Breast epithelium (tissue), 4 donors: ENCODE measurements around the gene PLEKHG4B. TPM values are rescaled to one million over a fixed set of nuclear protein-coding genes. Genes with fewer than 3 reads are reported as not detected.
"Not testable (repeated sequence)": the region's sequence is repeated elsewhere in the genome, so short reads cannot be mapped to it uniquely, and the experiment has no call there.

Experiments used
- DNase-seq, 2 donors: peaks; one replicate each; pipeline ENCODE4 v3.0.0-alpha.2; 2019; ENCODE audit warnings: low spot score in 2 of 2
- H3K27ac ChIP-seq, 2 donors: fragments of 200-600 bp; sonication (generic) in 1 of 2; one replicate each; pipeline ENCODE4 v1.5.1; 2016 to 2019; ENCODE audit warnings: mild to moderate bottlenecking in 1 of 2
- H3K27me3 ChIP-seq, 2 donors: fragments of 200-600 bp; sonication (generic) in 1 of 2; one replicate each; pipeline versions ENCODE4 v1.5.1 to v1.6.0; 2017 to 2019; ENCODE audit warnings: control low read depth in 1 of 2, mild to moderate bottlenecking in 1 of 2
- H3K36me3 ChIP-seq: fragments of 200-600 bp; one replicate; pipeline ENCODE4 v1.5.1; 2019
- H3K4me1 ChIP-seq, 2 donors: fragments of 200-600 bp; sonication (generic); one replicate each; pipeline ENCODE4 v1.5.1; 2016 to 2019; ENCODE audit warnings: control low read depth in 1 of 2
- H3K4me3 ChIP-seq, 3 donors: fragments of 200-600 bp; sonication (generic); 1 replicate in 2 of 3; 2 replicates in 1 of 3; pipeline ENCODE4 v1.5.1; 2016 to 2019; ENCODE audit warnings: mild to moderate bottlenecking in 3 of 3, moderate library complexity in 2 of 3
- H3K9me3 ChIP-seq, 2 donors: fragments of 200-600 bp; sonication (generic) in 1 of 2; one replicate each; pipeline ENCODE4 v1.5.1; 2016 to 2019; ENCODE audit warnings: control low read depth in 1 of 2
- CTCF ChIP-seq, 3 donors: fragments of 450-650 bp; IDR thresholded peaks; one replicate each; pipeline ENCODE4 v1.5.1; 2016 to 2017; ENCODE audit warnings: antibody characterized with exemption in 3 of 3, mild to moderate bottlenecking in 3 of 3, moderate library complexity in 3 of 3
- POLR2A ChIP-seq: fragments of 450-650 bp; IDR thresholded peaks from one replicate; pipeline ENCODE4 v1.6.1; 2016; ENCODE audit warnings: antibody characterized with exemption, mild to moderate bottlenecking, moderate library complexity
- POLR2AphosphoS5 ChIP-seq, 3 donors: sonication (generic); formaldehyde crosslinking; IDR thresholded peaks; one replicate each; pipeline ENCODE4 v1.6.1; 2017; ENCODE audit warnings: antibody characterized with exemption in 3 of 3
- intact Hi-C: fragments of 100-400 bp; cut with DNase I; formaldehyde crosslinking; loops from one replicate; pipeline ENCODE4 v1.15.1; 2023; ENCODE audit warnings: low total_unique reads
- total RNA-seq, 3 donors: library from RNA; depleted of rRNA; stranded (reverse); fragments of >200 nt; gene quantifications; one replicate each; pipeline ENCODE4 v1.1.0, GENCODE V29; 2016

The PLEKHG4B gene
- total RNA-seq, 3 donors from 2014 or later = 4.3 to 5.4 TPM; not detected in 1

GRCh38 chr5:231661-232060 lies 139.7 kb downstream of the PLEKHG4B start:
- Histone ChIP-seq H3K27me3 (no peaks in the 10 kb centered on the region), H3K4me3 (no peak overlapping the region), H3K9me3 (no peaks in the 10 kb centered on the region), H3K27ac (no peak overlapping the region), H3K36me3 (no peaks in the 10 kb centered on the region), H3K4me1 (no peaks in the 10 kb centered on the region)
- TF ChIP-seq POLR2AphosphoS5 (IDR thresholded peaks at IDR 0.05) (no peak), CTCF (IDR thresholded peaks at IDR 0.05) (no peak), POLR2A (no peak)
- intact Hi-C loops = no loop called here
- no peak for DNase-seq

DNA sequence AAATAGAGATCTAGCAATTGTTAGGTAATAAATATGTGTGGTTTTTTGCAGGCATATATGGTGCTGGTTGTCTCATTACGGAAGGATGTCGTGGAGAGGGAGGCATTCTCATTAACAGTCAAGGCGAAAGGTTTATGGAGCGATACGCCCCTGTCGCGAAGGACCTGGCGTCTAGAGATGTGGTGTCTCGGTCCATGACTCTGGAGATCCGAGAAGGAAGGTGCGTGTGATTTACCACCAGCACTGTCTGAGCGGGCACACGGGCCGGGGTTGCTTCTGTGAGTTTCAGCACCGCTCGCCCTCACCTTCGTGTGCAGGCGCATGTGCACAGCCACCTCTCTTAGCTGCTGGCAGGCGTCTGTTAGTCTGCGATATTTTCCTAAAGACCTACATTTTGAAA lies 141.5 kb downstream of the PLEKHG4B start:
- H3K9me3 ChIP-seq, intact Hi-C loops, H3K4me3 ChIP-seq, H3K4me1 ChIP-seq, H3K36me3 ChIP-seq, H3K27ac ChIP-seq, H3K27me3 ChIP-seq, DNase-seq: not testable (repeated sequence)

DNA sequence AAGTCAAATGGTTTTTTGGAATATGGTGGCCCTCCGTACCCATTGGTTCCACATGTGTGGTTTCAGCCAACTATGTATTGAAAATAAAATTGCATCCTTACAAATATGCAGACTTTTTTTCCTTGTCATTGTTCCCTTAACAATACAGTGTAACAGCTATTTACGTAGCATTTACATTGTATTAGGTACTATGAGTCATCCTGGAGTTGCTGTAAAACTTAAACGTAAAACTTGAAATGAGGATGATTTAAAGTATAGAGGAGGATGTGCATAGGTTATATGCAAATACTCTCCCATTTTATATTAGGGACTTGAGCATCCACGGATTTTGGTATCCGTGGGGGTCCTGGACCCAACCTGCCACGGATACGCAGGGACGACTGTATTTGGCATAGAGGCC lies 142.5 kb downstream of the PLEKHG4B start:
- intact Hi-C loops = no loop called here
- H3K27me3 ChIP-seq = no peaks in the 10 kb centered on the region
- no peak for TF ChIP-seq POLR2AphosphoS5 (IDR thresholded peaks at IDR 0.05)
- TF ChIP-seq POLR2A = no peak
- no peak for TF ChIP-seq CTCF (IDR thresholded peaks at IDR 0.05)
- H3K4me3 ChIP-seq = no peak overlapping the region
- no peaks in the 10 kb centered on the region for H3K36me3 ChIP-seq
- DNase-seq = no peak
- H3K4me1 ChIP-seq = no peaks in the 10 kb centered on the region
- no peaks in the 10 kb centered on the region for H3K9me3 ChIP-seq
- H3K27ac ChIP-seq = no peak overlapping the region

DNA sequence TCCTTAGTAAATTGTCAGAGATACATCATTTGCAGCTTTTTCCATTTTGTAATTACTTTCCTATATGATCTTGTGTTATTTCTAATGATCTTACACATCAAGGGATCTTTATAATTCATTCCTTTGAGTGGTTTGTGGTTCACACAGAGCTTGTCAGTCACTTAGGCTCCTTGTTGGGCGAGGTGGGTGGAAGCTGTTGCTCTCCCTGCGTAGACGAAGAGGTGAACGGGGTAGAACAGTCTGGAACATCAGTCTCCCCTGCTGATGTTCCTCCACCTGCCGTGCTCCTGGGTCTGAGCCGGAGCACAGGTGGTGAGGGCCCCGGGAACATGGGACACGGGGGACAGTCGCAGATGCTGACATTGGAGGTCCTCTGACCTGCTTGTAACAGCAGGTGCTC lies 143.6 kb downstream of the PLEKHG4B start:
- not testable (repeated sequence) for H3K36me3 ChIP-seq

GRCh38 chr5:237931-238330 lies 146.0 kb downstream of the PLEKHG4B start:
- H3K36me3 ChIP-seq, H3K27me3 ChIP-seq, DNase-seq, H3K4me3 ChIP-seq, H3K4me1 ChIP-seq, H3K9me3 ChIP-seq, H3K27ac ChIP-seq, intact Hi-C loops: not testable (repeated sequence)

More for the DNA sequence above, 143.6 kb downstream of the PLEKHG4B start:
- H3K4me1 ChIP-seq, H3K27me3 ChIP-seq, intact Hi-C loops, DNase-seq, H3K4me3 ChIP-seq, H3K27ac ChIP-seq, H3K9me3 ChIP-seq: not testable (repeated sequence)

Other genes with a start within 250 kb of the PLEKHG4B start
- gene LRRC14B, start 99.3 kb downstream of the PLEKHG4B start, total RNA-seq = under 1 TPM in 2 of 3 donors, not detected in 1; 0.33 to 0.44 TPM
- gene CCDC127, start 126.0 kb downstream of the PLEKHG4B start, total RNA-seq = 1 to 10 TPM; 5.0 to 5.6 (median 5.3) TPM
- gene SDHA, start 126.2 kb downstream of the PLEKHG4B start, total RNA-seq = 10 to 100 TPM; 71.1 to 80.6 (median 79.5) TPM
- 100 to 1,000 TPM in 1 of 3 donors, 10 to 100 TPM in 2; 77.0 to 102 (median 80.3) TPM for gene PDCD6, start 179.5 kb downstream of the PLEKHG4B start, total RNA-seq
- gene AHRR, start 229.5 kb downstream of the PLEKHG4B start, total RNA-seq = under 1 TPM in 2 of 3 donors, not detected in 1; 0.88 to 0.98 TPM